Stimulated activated CD4-positive, alpha-beta T cell treated with anti-CD3 and anti-CD28 coated beads, Interleukin-12 subunit alpha, Interleukin-12 subunit beta, amount 100 ng/mL, for 4 hours (primary cell): ENCODE data around the gene PLIN5.

Experiments
- DNase-seq: peaks from one replicate; pipeline ENCODE4 v3.0.0-alpha.2; 2020

Gene PLIN5

DNA sequence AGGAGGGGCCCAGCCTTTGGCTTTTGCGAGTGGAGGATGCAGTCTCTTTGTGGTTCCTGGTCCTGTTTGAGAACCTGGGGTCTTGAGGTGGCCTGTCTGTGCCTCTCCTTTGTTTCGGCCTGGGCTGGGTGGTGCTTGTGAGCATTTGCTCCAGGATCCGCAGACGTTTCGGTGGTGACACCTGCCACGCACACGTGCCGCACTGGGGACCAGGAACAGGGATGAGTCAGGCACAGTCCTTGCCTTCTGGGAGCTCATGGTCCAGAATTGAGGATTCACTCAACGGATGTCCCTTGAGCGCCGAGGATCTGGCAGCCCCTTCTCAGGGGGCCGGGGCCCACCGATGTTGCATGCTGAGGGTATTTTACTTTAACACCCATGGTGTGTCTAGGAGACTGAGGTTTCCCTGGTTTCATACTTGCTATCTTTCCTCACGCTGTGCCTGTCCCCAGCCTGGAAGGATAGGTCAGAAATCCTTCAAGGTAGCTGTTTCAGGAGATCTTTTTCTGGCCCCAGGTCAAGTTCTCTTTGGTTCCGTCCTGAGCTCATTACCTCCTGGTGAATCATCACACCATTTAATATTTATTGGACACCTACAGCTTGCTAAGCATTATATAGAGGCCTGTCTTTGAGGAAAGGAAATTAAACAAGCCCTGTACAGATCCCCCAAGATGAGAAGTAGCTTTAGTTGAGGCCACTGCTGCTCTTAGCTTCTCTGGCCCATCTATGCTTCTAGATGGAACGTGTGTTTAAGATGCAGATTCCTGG is 57.8 kb downstream of the PLIN5 start:
- no peak for DNase-seq

DNA sequence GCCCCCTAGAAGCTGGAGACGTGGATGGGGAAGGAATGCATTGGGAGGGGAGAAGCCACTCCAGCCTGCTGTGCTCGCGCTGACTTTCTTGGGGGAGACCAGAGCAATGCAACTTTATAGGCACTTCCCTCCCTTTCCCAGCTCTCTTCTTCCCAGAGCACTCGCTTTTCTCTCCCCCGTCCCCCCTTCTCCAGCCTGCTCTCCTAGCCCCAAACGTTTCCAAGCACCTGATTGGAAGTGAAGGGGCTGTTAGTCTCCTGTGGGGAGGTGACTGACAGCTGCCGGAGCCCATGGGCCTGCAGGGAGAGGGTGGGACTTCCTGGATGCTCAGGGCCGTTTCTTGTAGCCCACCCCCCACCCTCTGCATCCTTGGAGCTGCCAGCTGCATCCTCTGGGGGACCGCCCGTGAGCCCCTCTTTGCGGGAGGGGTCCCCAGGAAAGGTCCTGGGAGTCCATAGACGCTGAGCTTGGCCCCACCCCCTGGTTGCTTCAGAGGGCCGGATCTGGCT is 60.5 kb downstream of the PLIN5 start:
- DNase-seq: no peak

DNA sequence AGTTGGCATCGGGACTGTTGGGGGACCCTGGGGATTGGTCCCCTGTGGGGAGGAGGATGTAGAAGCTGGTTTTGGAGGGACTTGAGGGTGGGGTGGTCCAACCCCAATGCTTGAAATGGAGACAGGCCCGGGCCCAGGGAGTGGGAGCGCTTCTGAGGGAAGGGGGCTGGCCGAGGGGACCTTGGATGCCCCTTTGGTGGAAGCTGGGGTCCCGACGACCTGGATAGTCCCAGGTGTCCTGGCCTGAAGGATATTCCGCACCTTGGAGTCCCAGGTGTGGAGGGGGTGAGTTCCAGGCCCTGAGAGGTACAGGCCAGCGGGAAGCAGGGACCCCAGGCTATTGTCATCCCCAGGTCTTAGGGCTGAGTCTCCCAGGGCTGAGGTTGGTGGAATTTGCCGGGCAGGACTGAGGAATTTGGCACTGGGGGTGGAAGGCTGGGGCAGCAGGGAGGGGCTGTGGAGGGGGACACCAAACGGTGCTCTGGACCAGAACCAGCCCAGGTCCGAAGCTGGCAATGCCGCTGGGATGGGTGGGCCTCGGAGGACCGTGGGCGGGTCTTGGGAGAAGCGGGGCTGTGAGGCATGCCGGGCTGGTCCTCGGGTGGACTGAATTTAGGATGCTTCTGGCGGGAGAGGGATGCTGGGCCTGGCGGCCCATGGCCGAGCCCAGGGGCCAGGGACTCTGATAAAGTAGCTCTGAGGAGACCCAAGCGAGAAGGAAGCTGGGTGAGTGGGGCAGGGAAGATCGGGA is 61.1 kb downstream of the PLIN5 start:
- no peak for DNase-seq

DNA sequence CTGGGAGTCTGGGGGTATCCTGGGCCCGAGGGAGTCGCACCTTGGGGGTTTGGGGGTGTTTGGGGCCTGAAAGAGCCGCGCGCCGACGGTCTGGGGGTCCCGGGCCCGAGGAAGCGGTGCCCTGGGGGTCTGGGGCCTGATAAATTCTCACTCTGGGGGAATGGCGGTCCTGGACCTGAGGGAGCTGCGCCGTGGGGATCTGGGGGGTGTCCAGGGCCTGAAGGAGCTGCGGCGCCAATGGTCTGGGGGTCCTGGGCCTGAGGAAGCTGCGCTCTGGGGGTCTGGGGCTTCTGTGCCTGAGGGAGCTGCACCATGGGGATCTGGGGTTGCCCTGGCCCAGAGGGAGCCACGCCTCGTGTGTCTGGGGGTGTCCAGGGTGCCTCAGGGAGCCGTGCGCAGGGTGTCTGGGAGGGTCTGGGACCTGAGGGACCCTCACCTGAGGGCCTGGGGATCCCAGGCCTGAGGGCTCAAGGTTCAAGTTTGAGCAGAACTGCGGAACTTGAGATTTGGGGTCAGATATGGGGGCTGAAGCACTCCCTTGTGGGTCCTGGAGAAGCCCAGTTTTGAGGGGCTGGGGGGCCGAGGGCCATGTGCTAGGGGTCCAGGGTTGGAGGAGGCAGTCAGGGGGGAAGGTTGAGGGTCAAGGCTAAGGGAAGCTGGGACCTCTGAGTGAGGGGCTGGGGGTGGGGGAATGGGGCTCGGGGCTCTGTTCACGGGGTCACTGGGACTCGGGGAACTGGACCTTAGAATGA is 61.8 kb downstream of the PLIN5 start:
- no peak for DNase-seq
